Endothelial cell of umbilical vein (primary cell): ENCODE results near the gene RBPJ.

Source experiments
- MYC ChIP-seq: IDR thresholded peaks from one replicate; pipeline ENCODE4 v1.6.1; 2011; ENCODE audit warnings: mild to moderate bottlenecking, low read depth, low read length
- TF ChIP-seq, protein P1 (sequence below), 2 donors: IDR thresholded peaks; 1 replicate in 1 of 2; 2 replicates in 1 of 2; pipeline ENCODE4 v1.5.1; 2011; ENCODE audit warnings: low read length in 2 of 2, mild to moderate bottlenecking in 2 of 2, moderate library complexity in 2 of 2, control low read depth in 1 of 2, inconsistent platforms in 1 of 2, low read depth in 1 of 2; ENCODE audit not compliant: insufficient read depth in 1 of 2; ENCODE audit errors: extremely low read depth in 1 of 2

DNA sequence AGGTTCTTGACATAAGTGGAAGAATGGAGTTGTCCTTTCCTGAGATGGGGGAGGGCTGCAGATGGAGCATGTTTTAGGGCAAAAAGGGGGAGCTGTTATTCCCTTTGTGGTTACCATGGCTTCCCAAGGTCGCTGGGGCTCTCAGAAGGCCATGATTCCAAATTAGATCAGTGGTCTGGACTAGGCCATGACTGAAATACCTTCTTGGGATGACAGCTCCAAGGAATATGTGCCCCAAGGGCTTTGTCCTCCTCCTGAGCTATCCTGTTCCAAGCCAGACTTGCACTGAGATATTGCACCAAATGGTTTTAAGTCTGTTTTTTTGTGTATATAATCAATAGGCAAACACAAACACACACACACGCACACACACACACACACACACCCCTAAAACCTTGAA, 3.0 kb upstream of the RBPJ start:
- TF ChIP-seq MYC, result no peak
- TF ChIP-seq, protein P1, sequence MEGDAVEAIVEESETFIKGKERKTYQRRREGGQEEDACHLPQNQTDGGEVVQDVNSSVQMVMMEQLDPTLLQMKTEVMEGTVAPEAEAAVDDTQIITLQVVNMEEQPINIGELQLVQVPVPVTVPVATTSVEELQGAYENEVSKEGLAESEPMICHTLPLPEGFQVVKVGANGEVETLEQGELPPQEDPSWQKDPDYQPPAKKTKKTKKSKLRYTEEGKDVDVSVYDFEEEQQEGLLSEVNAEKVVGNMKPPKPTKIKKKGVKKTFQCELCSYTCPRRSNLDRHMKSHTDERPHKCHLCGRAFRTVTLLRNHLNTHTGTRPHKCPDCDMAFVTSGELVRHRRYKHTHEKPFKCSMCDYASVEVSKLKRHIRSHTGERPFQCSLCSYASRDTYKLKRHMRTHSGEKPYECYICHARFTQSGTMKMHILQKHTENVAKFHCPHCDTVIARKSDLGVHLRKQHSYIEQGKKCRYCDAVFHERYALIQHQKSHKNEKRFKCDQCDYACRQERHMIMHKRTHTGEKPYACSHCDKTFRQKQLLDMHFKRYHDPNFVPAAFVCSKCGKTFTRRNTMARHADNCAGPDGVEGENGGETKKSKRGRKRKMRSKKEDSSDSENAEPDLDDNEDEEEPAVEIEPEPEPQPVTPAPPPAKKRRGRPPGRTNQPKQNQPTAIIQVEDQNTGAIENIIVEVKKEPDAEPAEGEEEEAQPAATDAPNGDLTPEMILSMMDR (IDR thresholded peaks at IDR 0.05; ENCODE audit: extremely low read depth in 1 of 2, insufficient read depth in 1 of 2, low read depth in 1 of 2, low read length in 2 of 2), result no peak
